Neural crest cell (in vitro differentiated cells): ENCODE results near the gene ERN1. TPM values are rescaled to one million over a fixed set of nuclear protein-coding genes. Genes with fewer than 3 reads are reported as not detected.

ENCODE experiments used
- DNase-seq: peaks from one replicate; pipeline ENCODE4 v3.0.0; 2021; ENCODE audit warnings: low read depth, mixed read lengths, low spot score
- H3K27ac Mint-ChIP-seq: one replicate; pipeline ENCODE4 v1.8.0; 2021; ENCODE audit warnings: mild to moderate bottlenecking, mixed read lengths; ENCODE audit not compliant: unreplicated experiment
- H3K27me3 Mint-ChIP-seq: 2 replicates; pipeline ENCODE4 v1.8.0; 2021; ENCODE audit warnings: low read depth, mild to moderate bottlenecking, mixed read lengths
- H3K36me3 Mint-ChIP-seq: 2 replicates; pipeline ENCODE4 v1.8.0; 2021; ENCODE audit warnings: low read depth, mild to moderate bottlenecking, mixed read lengths
- H3K4me1 Mint-ChIP-seq: 2 replicates; pipeline ENCODE4 v1.8.0; 2021; ENCODE audit warnings: mixed read lengths
- H3K4me3 Mint-ChIP-seq: one replicate; pipeline ENCODE4 v1.8.0; 2021; ENCODE audit warnings: mild to moderate bottlenecking, mixed read lengths
- H3K9me3 Mint-ChIP-seq: 2 replicates; pipeline ENCODE4 v1.8.0; 2021; ENCODE audit warnings: mixed read lengths
- CTCF ChIP-seq: fragments of 200-600 bp; sonication (generic); conservative IDR thresholded peaks from 2 replicates; pipeline ENCODE4 v1.5.0; 2021; ENCODE audit warnings: antibody characterized with exemption, mild to moderate bottlenecking
- total RNA-seq: library from RNA; stranded (reverse); gene quantifications from 2 replicates; pipeline ENCODE4 v1.2.1, GENCODE V29; 2021

ERN1 gene
- total RNA-seq, 1 donor from 2014 or later: 8.5 TPM

- Mint-ChIP-seq H3K4me1 (no peaks in the 10 kb centered on the region), H3K27ac (no peak overlapping the region)
These were observed 59.7 kb downstream of the ERN1 start for GRCh38 chr17:64070213-64070612.

GRCh38 chr17:64069143-64069542 is 60.8 kb downstream of the ERN1 start:
- H3K27ac Mint-ChIP-seq: no peak overlapping the region
- DNase-seq: no peak
- no peaks in the 10 kb centered on the region for H3K4me1 Mint-ChIP-seq
- H3K36me3 Mint-ChIP-seq: peaks cover 38% of the 10 kb centered on the region
- no peaks in the 10 kb centered on the region for H3K27me3 Mint-ChIP-seq
- TF ChIP-seq CTCF: no peak
- peaks cover 6% of the 10 kb centered on the region for H3K9me3 Mint-ChIP-seq
- H3K4me3 Mint-ChIP-seq: no peak overlapping the region

More at GRCh38 chr17:64070213-64070612, 59.7 kb downstream of the ERN1 start:
- TF ChIP-seq CTCF: no peak
- no peaks in the 10 kb centered on the region for H3K27me3 Mint-ChIP-seq
- peaks cover 6% of the 10 kb centered on the region for H3K9me3 Mint-ChIP-seq
- no peak for DNase-seq
- H3K36me3 Mint-ChIP-seq: peaks cover 38% of the 10 kb centered on the region
- H3K4me3 Mint-ChIP-seq: no peak overlapping the region

- no peak overlapping the region for H3K4me3 Mint-ChIP-seq
- no peak overlapping the region for H3K27ac Mint-ChIP-seq
- no peaks in the 10 kb centered on the region for H3K27me3 Mint-ChIP-seq
- no peaks in the 10 kb centered on the region for H3K4me1 Mint-ChIP-seq
- peaks cover 38% of the 10 kb centered on the region for H3K36me3 Mint-ChIP-seq
- no peak for TF ChIP-seq CTCF
- DNase-seq: no peak
- peaks cover 6% of the 10 kb centered on the region for H3K9me3 Mint-ChIP-seq
These were observed 62.3 kb downstream of the ERN1 start for GRCh38 chr17:64067657-64068056.

- Mint-ChIP-seq H3K4me1 (no peaks in the 10 kb centered on the region), H3K4me3 (no peak overlapping the region), H3K9me3 (peaks cover 6% of the 10 kb centered on the region), H3K36me3 (peaks cover 38% of the 10 kb centered on the region), H3K27ac (no peak overlapping the region), H3K27me3 (no peaks in the 10 kb centered on the region)
- no peak for TF ChIP-seq CTCF
- DNase-seq: no peak
These were observed 63.2 kb downstream of the ERN1 start for GRCh38 chr17:64066716-64067115.

- H3K4me3 Mint-ChIP-seq: no peak overlapping the region
- H3K4me1 Mint-ChIP-seq: no peaks in the 10 kb centered on the region
- H3K27me3 Mint-ChIP-seq: no peaks in the 10 kb centered on the region
- no peak overlapping the region for H3K27ac Mint-ChIP-seq
- TF ChIP-seq CTCF: no peak
- peaks cover 5% of the 10 kb centered on the region for H3K9me3 Mint-ChIP-seq
- no peak for DNase-seq
- H3K36me3 Mint-ChIP-seq: peaks cover 28% of the 10 kb centered on the region
These were observed 64.8 kb downstream of the ERN1 start for GRCh38 chr17:64065161-64065560.

GRCh38 chr17:64064331-64064730 is 65.6 kb downstream of the ERN1 start:
- H3K4me1 Mint-ChIP-seq: no peaks in the 10 kb centered on the region
- H3K27me3 Mint-ChIP-seq: no peaks in the 10 kb centered on the region
- no peak overlapping the region for H3K4me3 Mint-ChIP-seq
- H3K9me3 Mint-ChIP-seq: peaks cover 3% of the 10 kb centered on the region
- no peak for DNase-seq
- peaks cover 22% of the 10 kb centered on the region for H3K36me3 Mint-ChIP-seq
- TF ChIP-seq CTCF: no peak
- no peak overlapping the region for H3K27ac Mint-ChIP-seq
